ENCODE results near the gene SLC47A1.

The SLC47A1 gene

DNA sequence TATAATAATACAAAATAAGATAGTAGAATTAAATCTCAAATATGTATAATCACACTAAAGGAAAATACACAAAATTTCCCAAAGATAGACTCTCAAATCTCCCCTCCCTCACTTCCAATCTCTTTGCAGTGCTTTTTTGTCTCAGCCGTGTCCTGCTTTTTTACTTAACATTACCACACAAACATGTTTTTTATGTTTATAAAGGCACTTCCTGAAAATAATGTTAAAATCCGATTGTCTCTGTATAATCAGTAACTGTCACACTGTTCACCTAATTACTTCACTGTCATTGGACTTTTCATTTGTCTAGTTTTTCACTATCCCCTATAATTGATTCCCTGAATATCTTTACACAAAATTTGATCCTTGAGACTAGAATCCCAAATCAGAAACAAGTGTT lies 76.7 kb downstream of the SLC47A1 start:
- Histone ChIP-seq H3K4me2 (ENCODE audit: low read length) (no peak overlapping the region), H3K56ac (ENCODE audit: low read length) (no peak overlapping the region), H3K27me3 (ENCODE audit: insufficient read depth, low read length, poor library complexity) (no peaks in the 10 kb centered on the region), H3K79me2 (ENCODE audit: control insufficient read depth, insufficient read depth, low read length) (no peaks in the 10 kb centered on the region), H2BK5ac (ENCODE audit: low read length) (no peak overlapping the region), H3K4me1 (ENCODE audit: control insufficient read depth, low read depth, low read length) (no peaks in the 10 kb centered on the region), H3K4ac (ENCODE audit: low read depth, low read length) (no peak overlapping the region), H3K23ac (ENCODE audit: low read length) (no peak overlapping the region), H2AK5ac (ENCODE audit: low read length) (no peak overlapping the region), H3K4me3 (ENCODE audit: low read length) (no peak overlapping the region), H3K79me1 (ENCODE audit: low read length) (no peaks in the 10 kb centered on the region), H4K8ac (ENCODE audit: low read depth, low read length) (no peak overlapping the region), H2BK15ac (replicated peaks; ENCODE audit: low read depth) (no peak overlapping the region), H3K27ac (ENCODE audit: low read depth, low read length) (no peak overlapping the region), H3K36me3 (ENCODE audit: control insufficient read depth, insufficient read depth, low read length) (no peaks in the 10 kb centered on the region), H2BK120ac (ENCODE audit: low read depth, low read length) (no peak overlapping the region), H4K5ac (ENCODE audit: low read length) (no peak overlapping the region), H3K18ac (ENCODE audit: low read length) (no peak overlapping the region), H3K9ac (ENCODE audit: low read length) (no peak overlapping the region)
- DNase-seq, result no peak
- WGBS (ENCODE audit: extremely low coverage, insufficient coverage, low lambda C conversion rate), result no CpG with 5 or more reads among the region's 2 CpGs

DNA sequence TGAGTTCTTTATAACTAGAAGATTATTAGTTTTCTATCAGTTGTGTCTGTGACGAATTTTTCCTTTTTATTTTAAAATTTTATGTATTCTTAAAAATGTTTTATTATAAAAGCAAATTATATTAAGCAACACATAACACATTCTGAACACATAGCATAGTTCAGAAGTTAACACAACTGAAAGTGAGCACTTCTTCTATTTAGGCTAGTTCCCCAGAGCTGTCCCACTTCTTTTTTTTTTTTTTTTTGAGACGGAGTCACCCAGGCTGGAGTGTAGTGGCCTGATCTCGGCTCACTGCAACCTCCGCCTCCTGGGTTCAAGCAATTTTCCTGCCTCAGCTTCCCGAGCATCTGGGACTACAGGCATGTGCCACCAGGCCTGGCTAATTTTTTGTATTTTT lies 77.2 kb downstream of the SLC47A1 start:
- WGBS (ENCODE audit: extremely low coverage, insufficient coverage, low lambda C conversion rate), result no CpG with 5 or more reads among the region's 5 CpGs
- Histone ChIP-seq H3K4me2 (ENCODE audit: low read length) (no peak overlapping the region), H3K79me2 (ENCODE audit: control insufficient read depth, insufficient read depth, low read length) (no peaks in the 10 kb centered on the region), H3K79me1 (ENCODE audit: low read length) (no peaks in the 10 kb centered on the region), H2AK5ac (ENCODE audit: low read length) (no peak overlapping the region), H2BK15ac (replicated peaks; ENCODE audit: low read depth) (no peak overlapping the region), H3K36me3 (ENCODE audit: control insufficient read depth, insufficient read depth, low read length) (no peaks in the 10 kb centered on the region), H4K5ac (ENCODE audit: low read length) (no peak overlapping the region), H3K4ac (ENCODE audit: low read depth, low read length) (no peak overlapping the region), H3K56ac (ENCODE audit: low read length) (no peak overlapping the region), H3K4me1 (ENCODE audit: control insufficient read depth, low read depth, low read length) (no peaks in the 10 kb centered on the region), H2BK120ac (ENCODE audit: low read depth, low read length) (no peak overlapping the region), H3K4me3 (ENCODE audit: low read length) (no peak overlapping the region), H3K9ac (ENCODE audit: low read length) (no peak overlapping the region), H3K27ac (ENCODE audit: low read depth, low read length) (no peak overlapping the region), H3K23ac (ENCODE audit: low read length) (no peak overlapping the region), H2BK5ac (ENCODE audit: low read length) (no peak overlapping the region), H3K18ac (ENCODE audit: low read length) (no peak overlapping the region), H3K27me3 (ENCODE audit: insufficient read depth, low read length, poor library complexity) (no peaks in the 10 kb centered on the region), H4K8ac (ENCODE audit: low read depth, low read length) (no peak overlapping the region)
- DNase-seq, result no peak

- no peak overlapping the region for H2BK120ac ChIP-seq (ENCODE audit: low read depth, low read length)
- H3K27ac ChIP-seq (ENCODE audit: low read depth, low read length), result no peak overlapping the region
- H3K4me3 ChIP-seq (ENCODE audit: low read length), result no peak overlapping the region
- H3K36me3 ChIP-seq (ENCODE audit: control insufficient read depth, insufficient read depth, low read length), result no peaks in the 10 kb centered on the region
- H3K56ac ChIP-seq (ENCODE audit: low read length), result no peak overlapping the region
- H3K4ac ChIP-seq (ENCODE audit: low read depth, low read length), result no peak overlapping the region
- H3K9ac ChIP-seq (ENCODE audit: low read length), result no peak overlapping the region
- no peaks in the 10 kb centered on the region for H3K79me1 ChIP-seq (ENCODE audit: low read length)
- no peak overlapping the region for H2BK5ac ChIP-seq (ENCODE audit: low read length)
- H3K79me2 ChIP-seq (ENCODE audit: control insufficient read depth, insufficient read depth, low read length), result no peaks in the 10 kb centered on the region
- H3K23ac ChIP-seq (ENCODE audit: low read length), result no peak overlapping the region
- H2BK15ac ChIP-seq (replicated peaks; ENCODE audit: low read depth), result no peak overlapping the region
- no peaks in the 10 kb centered on the region for H3K4me1 ChIP-seq (ENCODE audit: control insufficient read depth, low read depth, low read length)
- no CpG with 5 or more reads among the region's 10 CpGs for WGBS (ENCODE audit: extremely low coverage, insufficient coverage, low lambda C conversion rate)
- no peak for DNase-seq
- H3K27me3 ChIP-seq (ENCODE audit: insufficient read depth, low read length, poor library complexity), result no peaks in the 10 kb centered on the region
- H4K5ac ChIP-seq (ENCODE audit: low read length), result no peak overlapping the region
- no peak overlapping the region for H3K4me2 ChIP-seq (ENCODE audit: low read length)
- no peak overlapping the region for H4K8ac ChIP-seq (ENCODE audit: low read depth, low read length)
- H3K18ac ChIP-seq (ENCODE audit: low read length), result no peak overlapping the region
- H2AK5ac ChIP-seq (ENCODE audit: low read length), result no peak overlapping the region
Observed at GRCh38 chr17:19613979-19614378, 80.3 kb downstream of the SLC47A1 start.

DNA sequence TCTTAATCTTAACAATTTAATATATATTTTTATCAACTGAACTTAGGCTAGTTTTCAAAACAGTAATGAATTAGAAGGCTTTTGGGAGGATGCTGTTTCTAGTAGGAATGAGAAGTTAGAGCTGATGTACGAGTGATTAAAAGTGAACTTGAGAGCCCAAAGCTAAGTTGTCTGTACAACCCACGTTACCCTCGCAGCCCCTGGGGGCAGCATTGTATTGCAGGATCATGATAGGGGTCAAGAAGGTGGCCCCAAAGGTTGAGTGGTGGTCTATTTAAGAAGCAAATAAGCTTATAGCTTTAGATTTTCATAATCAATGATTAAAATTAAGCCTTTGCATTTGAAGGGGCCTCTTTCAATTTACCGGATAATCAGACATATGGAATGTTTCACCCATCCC lies 81.2 kb downstream of the SLC47A1 start:
- no peak overlapping the region for H2BK5ac ChIP-seq (ENCODE audit: low read length)
- no peak overlapping the region for H3K4me2 ChIP-seq (ENCODE audit: low read length)
- no peak overlapping the region for H3K4me3 ChIP-seq (ENCODE audit: low read length)
- no peak overlapping the region for H3K27ac ChIP-seq (ENCODE audit: low read depth, low read length)
- H2BK15ac ChIP-seq (replicated peaks; ENCODE audit: low read depth), result no peak overlapping the region
- H3K36me3 ChIP-seq (ENCODE audit: control insufficient read depth, insufficient read depth, low read length), result no peaks in the 10 kb centered on the region
- no peak overlapping the region for H3K9ac ChIP-seq (ENCODE audit: low read length)
- no peak overlapping the region for H3K4ac ChIP-seq (ENCODE audit: low read depth, low read length)
- no peak overlapping the region for H2AK5ac ChIP-seq (ENCODE audit: low read length)
- no peak for DNase-seq
- no peaks in the 10 kb centered on the region for H3K79me2 ChIP-seq (ENCODE audit: control insufficient read depth, insufficient read depth, low read length)
- no peak overlapping the region for H4K8ac ChIP-seq (ENCODE audit: low read depth, low read length)
- H3K27me3 ChIP-seq (ENCODE audit: insufficient read depth, low read length, poor library complexity), result no peaks in the 10 kb centered on the region
- H2BK120ac ChIP-seq (ENCODE audit: low read depth, low read length), result no peak overlapping the region
- WGBS (ENCODE audit: extremely low coverage, insufficient coverage, low lambda C conversion rate), result no CpG with 5 or more reads among the region's 4 CpGs
- H3K4me1 ChIP-seq (ENCODE audit: control insufficient read depth, low read depth, low read length), result no peaks in the 10 kb centered on the region
- no peak overlapping the region for H4K5ac ChIP-seq (ENCODE audit: low read length)
- no peak overlapping the region for H3K56ac ChIP-seq (ENCODE audit: low read length)
- no peaks in the 10 kb centered on the region for H3K79me1 ChIP-seq (ENCODE audit: low read length)
- no peak overlapping the region for H3K23ac ChIP-seq (ENCODE audit: low read length)
- H3K18ac ChIP-seq (ENCODE audit: low read length), result no peak overlapping the region

GRCh38 chr17:19618015-19618414 lies 84.4 kb downstream of the SLC47A1 start:
- Histone ChIP-seq H3K4me1 (ENCODE audit: control insufficient read depth, low read depth, low read length) (no peaks in the 10 kb centered on the region), H3K4me2 (ENCODE audit: low read length) (no peak overlapping the region), H4K8ac (ENCODE audit: low read depth, low read length) (no peak overlapping the region), H3K9ac (ENCODE audit: low read length) (no peak overlapping the region), H2BK15ac (replicated peaks; ENCODE audit: low read depth) (no peak overlapping the region), H2BK120ac (ENCODE audit: low read depth, low read length) (no peak overlapping the region), H3K4me3 (ENCODE audit: low read length) (no peak overlapping the region), H4K5ac (ENCODE audit: low read length) (no peak overlapping the region), H3K79me1 (ENCODE audit: low read length) (no peaks in the 10 kb centered on the region), H3K27me3 (ENCODE audit: insufficient read depth, low read length, poor library complexity) (no peaks in the 10 kb centered on the region), H3K79me2 (ENCODE audit: control insufficient read depth, insufficient read depth, low read length) (no peaks in the 10 kb centered on the region), H3K36me3 (ENCODE audit: control insufficient read depth, insufficient read depth, low read length) (no peaks in the 10 kb centered on the region), H3K56ac (ENCODE audit: low read length) (no peak overlapping the region), H2AK5ac (ENCODE audit: low read length) (no peak overlapping the region), H2BK5ac (ENCODE audit: low read length) (no peak overlapping the region), H3K18ac (ENCODE audit: low read length) (no peak overlapping the region), H3K27ac (ENCODE audit: low read depth, low read length) (no peak overlapping the region), H3K4ac (ENCODE audit: low read depth, low read length) (no peak overlapping the region), H3K23ac (ENCODE audit: low read length) (no peak overlapping the region)
- WGBS (ENCODE audit: extremely low coverage, insufficient coverage, low lambda C conversion rate), result no CpG with 5 or more reads among the region's 3 CpGs
- DNase-seq, result no peak

GRCh38 chr17:19619705-19620325 lies 86.2 kb downstream of the SLC47A1 start:
- no peaks in the 10 kb centered on the region for H3K79me2 ChIP-seq (ENCODE audit: control insufficient read depth, insufficient read depth, low read length)
- H4K8ac ChIP-seq (ENCODE audit: low read depth, low read length), result no peak overlapping the region
- H3K9ac ChIP-seq (ENCODE audit: low read length), result no peak overlapping the region
- no peaks in the 10 kb centered on the region for H3K79me1 ChIP-seq (ENCODE audit: low read length)
- H3K56ac ChIP-seq (ENCODE audit: low read length), result no peak overlapping the region
- H3K4me2 ChIP-seq (ENCODE audit: low read length), result no peak overlapping the region
- no peak overlapping the region for H2BK15ac ChIP-seq (replicated peaks; ENCODE audit: low read depth)
- H3K36me3 ChIP-seq (ENCODE audit: control insufficient read depth, insufficient read depth, low read length), result no peaks in the 10 kb centered on the region
- no CpG with 5 or more reads among the region's 2 CpGs for WGBS (ENCODE audit: extremely low coverage, insufficient coverage, low lambda C conversion rate)
- H2AK5ac ChIP-seq (ENCODE audit: low read length), result no peak overlapping the region
- no peaks in the 10 kb centered on the region for H3K4me1 ChIP-seq (ENCODE audit: control insufficient read depth, low read depth, low read length)
- H3K4ac ChIP-seq (ENCODE audit: low read depth, low read length), result no peak overlapping the region
- peak; percentile 38 for DNase-seq
- no peaks in the 10 kb centered on the region for H3K27me3 ChIP-seq (ENCODE audit: insufficient read depth, low read length, poor library complexity)
- no peak overlapping the region for H4K5ac ChIP-seq (ENCODE audit: low read length)
- no peak overlapping the region for H2BK120ac ChIP-seq (ENCODE audit: low read depth, low read length)
- no peak overlapping the region for H3K27ac ChIP-seq (ENCODE audit: low read depth, low read length)
- no peak overlapping the region for H3K23ac ChIP-seq (ENCODE audit: low read length)
- H3K18ac ChIP-seq (ENCODE audit: low read length), result no peak overlapping the region
- no peak overlapping the region for H2BK5ac ChIP-seq (ENCODE audit: low read length)
- no peak overlapping the region for H3K4me3 ChIP-seq (ENCODE audit: low read length)

All from mesendoderm (in vitro differentiated cells).